HPDE6-E6E7 (cell line): ENCODE measurements around the gene NAV3.
"Not testable (repeated sequence)": the region's sequence is repeated elsewhere in the genome, so short reads cannot be mapped to it uniquely, and the experiment has no call there.

Source experiments
- DNase-seq: peaks from one replicate; pipeline ENCODE4 v3.0.0; 2011; ENCODE audit warnings: missing footprints; ENCODE audit errors: extremely low spot score

The NAV3 gene

GRCh38 chr12:78257662-78258061 is 427.0 kb downstream of the NAV3 start:
- DNase-seq: not testable (repeated sequence)

GRCh38 chr12:78260976-78261375 is 430.3 kb downstream of the NAV3 start:
- no peak for DNase-seq

- DNase-seq: no peak
Measured at GRCh38 chr12:78261901-78262300, 431.2 kb downstream of the NAV3 start.
